DMS114 treated with DMSO at 0.1 percent for 48 hours (cell line): ENCODE data around the gene ANO1.

Source experiments
- DNase-seq: peaks from one replicate; lab custom pipeline; 2025; ENCODE audit not compliant: unreplicated experiment; lab: John Stamatoyannopoulos, UW

The ANO1 gene

GRCh38 chr11:70133771-70134335, 55.7 kb downstream of the ANO1 start:
- DNase-seq, result no peak

- no peak for DNase-seq
Observed at GRCh38 chr11:70134490-70134889, 56.4 kb downstream of the ANO1 start.

GRCh38 chr11:70135142-70135541, 57.0 kb downstream of the ANO1 start:
- no peak for DNase-seq

- DNase-seq, result no peak
Observed at GRCh38 chr11:70135625-70136059, 57.5 kb downstream of the ANO1 start.

- no peak for DNase-seq
Observed at GRCh38 chr11:70137383-70137782, 59.3 kb downstream of the ANO1 start.

- no peak for DNase-seq
Observed at GRCh38 chr11:70138403-70138802, 60.3 kb downstream of the ANO1 start.

GRCh38 chr11:70139785-70140410, 61.8 kb downstream of the ANO1 start:
- no peak for DNase-seq

- no peak for DNase-seq
Observed at GRCh38 chr11:70140711-70141485, 62.8 kb downstream of the ANO1 start.

GRCh38 chr11:70141486-70142220, 63.5 kb downstream of the ANO1 start:
- DNase-seq, result no peak

- DNase-seq, result no peak
Observed at GRCh38 chr11:70142221-70142875, 64.2 kb downstream of the ANO1 start.

- DNase-seq, result no peak
Observed at GRCh38 chr11:70144262-70144661, 66.1 kb downstream of the ANO1 start.

GRCh38 chr11:70145071-70145470, 67.0 kb downstream of the ANO1 start:
- no peak for DNase-seq

GRCh38 chr11:70145841-70146240, 67.7 kb downstream of the ANO1 start:
- no peak for DNase-seq

GRCh38 chr11:70146299-70146698, 68.2 kb downstream of the ANO1 start:
- no peak for DNase-seq

- DNase-seq, result no peak
Observed at GRCh38 chr11:70146895-70147520, 68.9 kb downstream of the ANO1 start.

GRCh38 chr11:70147668-70148067, 69.6 kb downstream of the ANO1 start:
- DNase-seq, result no peak

- no peak for DNase-seq
Observed at GRCh38 chr11:70151671-70152070, 73.6 kb downstream of the ANO1 start.

- no peak for DNase-seq
Observed at GRCh38 chr11:70153133-70153727, 75.1 kb downstream of the ANO1 start.

- no peak for DNase-seq
Observed at GRCh38 chr11:70155386-70155785, 77.3 kb downstream of the ANO1 start.
